SH-SY5Y (cell line): ENCODE results near the gene NAA10.

ENCODE experiments used
- GATA2 ChIP-seq: IDR thresholded peaks from 2 replicates; pipeline ENCODE4 v1.6.1; 2011; ENCODE audit warnings: mild to moderate bottlenecking, low read depth, low read length
- GATA3 ChIP-seq: IDR thresholded peaks from 2 replicates; pipeline ENCODE4 v1.6.1; 2011; ENCODE audit warnings: low read depth, mild to moderate bottlenecking, low read length, moderate library complexity

Gene NAA10

GRCh38 chrX:153921511-153922446 is 13.1 kb downstream of the NAA10 start:
- TF ChIP-seq GATA2 (no peak), GATA3 (no peak)

- TF ChIP-seq GATA3 (no peak), GATA2 (no peak)
These were observed 13.8 kb downstream of the NAA10 start for GRCh38 chrX:153921070-153921469.

- TF ChIP-seq GATA3 (no peak), GATA2 (no peak)
These were observed 14.3 kb downstream of the NAA10 start for GRCh38 chrX:153920546-153920945.

GRCh38 chrX:153919281-153919680 is 15.6 kb downstream of the NAA10 start:
- TF ChIP-seq GATA3 (no peak), GATA2 (no peak)

- TF ChIP-seq GATA3: no peak
- TF ChIP-seq GATA2: no peak
These were observed 17.0 kb downstream of the NAA10 start for GRCh38 chrX:153917869-153918268.

- TF ChIP-seq GATA2 (no peak), GATA3 (no peak)
These were observed 21.1 kb downstream of the NAA10 start for GRCh38 chrX:153913701-153914100.

- TF ChIP-seq GATA2 (no peak), GATA3 (no peak)
These were observed 21.6 kb downstream of the NAA10 start for GRCh38 chrX:153913211-153913610.

GRCh38 chrX:153911798-153912197 is 23.0 kb downstream of the NAA10 start:
- no peak for TF ChIP-seq GATA2
- TF ChIP-seq GATA3: no peak

GRCh38 chrX:153910446-153910845 is 24.4 kb downstream of the NAA10 start:
- TF ChIP-seq GATA3 (no peak), GATA2 (no peak)

- TF ChIP-seq GATA3 (no peak), GATA2 (no peak)
These were observed 24.9 kb downstream of the NAA10 start for GRCh38 chrX:153909980-153910360.

- TF ChIP-seq GATA2 (no peak), GATA3 (no peak)
These were observed 25.5 kb downstream of the NAA10 start for GRCh38 chrX:153909024-153909979.

GRCh38 chrX:153908219-153908860 is 26.5 kb downstream of the NAA10 start:
- TF ChIP-seq GATA3 (no peak), GATA2 (no peak)

- TF ChIP-seq GATA2: no peak
These were observed 27.4 kb downstream of the NAA10 start for GRCh38 chrX:153907456-153907855.

GRCh38 chrX:153906126-153906917 is 28.5 kb downstream of the NAA10 start:
- no peak for TF ChIP-seq GATA2
- TF ChIP-seq GATA3: no peak
